K562 (cell line): ENCODE measurements around the gene CDK4. TPM values are rescaled to one million over a fixed set of nuclear protein-coding genes. Genes with fewer than 3 reads are reported as not detected.

Experiments
- ATAC-seq: fragments of 200-7000 bp; cut with Tn5 transposase; 3 replicates; pipeline ENCODE4 v1.9.1; 2020; ENCODE audit warnings: moderate library complexity
- BruUV-seq: library from RNA; stranded (reverse); fragments of 400-500 nt; replicated peaks from 2 replicates; lab custom pipeline; 2021; lab: Mats Ljungman, UMichigan
- CTCF ChIA-PET: fragments of 300-600 bp; formaldehyde crosslinking; extraction: SDS; loops from one replicate; lab custom pipeline; 2021; ENCODE audit warnings: low intra/inter-chr PET ratio; lab: Yijun Ruan, JAX
- POLR2A ChIA-PET: fragments of 300-600, 350-650 bp; sonication (Branson Sonifier 250); formaldehyde crosslinking; extraction: SDS; loops from one replicate; lab custom pipeline; 2021; ENCODE audit warnings: antibody characterized with exemption, inconsistent platforms; lab: Yijun Ruan, JAX
- DNase-seq, 4 experiments: peaks; one replicate each; pipeline versions ENCODE4 v3.0.0 to v3.0.0-alpha.2; 2011 to 2018; ENCODE audit warnings: low spot score in 3 of 4, mixed read lengths in 3 of 4; ENCODE audit errors: extremely low read depth in 1 of 4
- FAIRE-seq: peaks from 2 replicates; lab custom pipeline; 2011; peaks lifted over from hg19 to GRCh38; lab: Jason Lieb, UNC
- H2AFZ ChIP-seq: 2 replicates; pipeline ENCODE4 v1.6.0; 2011; ENCODE audit warnings: low read depth, low read length, control low read depth, inconsistent platforms
- H3K27ac ChIP-seq: fragments of 200-600 bp; 3 replicates; pipeline ENCODE4 v1.8.0; 2011; ENCODE audit warnings: low read depth, mild to moderate bottlenecking, control low read depth, inconsistent platforms, low read length, moderate library complexity, mixed read lengths; ENCODE audit errors: extremely low read depth
- H3K27me3 ChIP-seq, 2 experiments: fragments of 300-600 bp in 1 of 2; 2 replicates in 1 of 2; 3 replicates in 1 of 2; pipeline versions ENCODE4 v1.6.0 to v1.8.0; 2011; ENCODE audit warnings: inconsistent platforms in 2 of 2, low read length in 2 of 2, mild to moderate bottlenecking in 1 of 2, mixed read lengths in 1 of 2, moderate library complexity in 1 of 2; ENCODE audit not compliant: control insufficient read depth in 2 of 2, insufficient read depth in 2 of 2
- H3K36me3 ChIP-seq: fragments of 300-600 bp; 3 replicates; pipeline ENCODE4 v1.8.0; 2011; ENCODE audit warnings: mild to moderate bottlenecking, low read length, inconsistent platforms; ENCODE audit not compliant: control insufficient read depth, insufficient read depth
- H3K4me1 ChIP-seq, 2 experiments: fragments of 200-600 bp in 1 of 2; replicated peaks in 1 of 2; 2 replicates in 1 of 2; 3 replicates in 1 of 2; pipeline versions ENCODE4 v1.5.1 to v1.8.0; 2011; ENCODE audit warnings: inconsistent platforms in 2 of 2, low read length in 2 of 2, mild to moderate bottlenecking in 1 of 2, mixed read lengths in 1 of 2, moderate library complexity in 1 of 2; ENCODE audit not compliant: control insufficient read depth in 2 of 2, insufficient read depth in 2 of 2
- H3K4me2 ChIP-seq: 2 replicates; pipeline ENCODE4 v1.6.1; 2011; ENCODE audit warnings: low read length, control low read depth, inconsistent platforms, mixed read lengths; ENCODE audit not compliant: insufficient read depth
- H3K4me3 ChIP-seq: fragments of 200-600 bp; sonication (generic), shearing (Covaris generic); 2 replicates; pipeline ENCODE4 v1.5.1; 2016; ENCODE audit warnings: control low read depth, inconsistent platforms
- H3K79me2 ChIP-seq: fragments of 200-600 bp; 3 replicates; pipeline ENCODE4 v1.8.0; 2011; ENCODE audit warnings: low read length, inconsistent platforms; ENCODE audit not compliant: control insufficient read depth, insufficient read depth
- H3K9ac ChIP-seq, 2 experiments: 2 replicates each; pipeline versions ENCODE4 v1.6.0 to v1.6.1; 2011; ENCODE audit warnings: low read depth in 2 of 2, low read length in 2 of 2, control low read depth in 1 of 2, inconsistent platforms in 1 of 2, mild to moderate bottlenecking in 1 of 2, mixed read lengths in 1 of 2; ENCODE audit not compliant: insufficient read depth in 1 of 2
- H3K9me1 ChIP-seq: one replicate; pipeline ENCODE4 v1.6.0; 2011; ENCODE audit warnings: inconsistent platforms, mild to moderate bottlenecking, low read length, moderate library complexity; ENCODE audit not compliant: control insufficient read depth, insufficient read depth
- H3K9me3 ChIP-seq: replicated peaks from 2 replicates; pipeline ENCODE4 v1.5.1; 2011; ENCODE audit warnings: low read depth, low read length, inconsistent platforms; ENCODE audit not compliant: control insufficient read depth, insufficient read depth
- H4K20me1 ChIP-seq: replicated peaks from 2 replicates; pipeline ENCODE4 v1.6.1; 2011; ENCODE audit warnings: low read length, inconsistent platforms, mixed read lengths; ENCODE audit not compliant: control insufficient read depth, insufficient read depth
- CEBPB ChIP-seq: fragments of 450-650 bp; IDR thresholded peaks from 2 replicates; pipeline ENCODE4 v1.6.1; 2016; ENCODE audit warnings: missing genetic modification characterization, missing compliant biosample characterization
- ESRRB ChIP-seq: fragments of 250-450 bp; sonication (Bioruptor Pico); IDR thresholded peaks from 2 replicates; pipeline ENCODE4 v1.5.0; 2020; ENCODE audit warnings: mild to moderate bottlenecking, moderate library complexity, borderline replicate concordance
- MIER1 ChIP-seq: fragments of 450-650 bp; IDR thresholded peaks from 2 replicates; pipeline ENCODE4 v1.6.1; 2016; ENCODE audit warnings: antibody characterized with exemption, mild to moderate bottlenecking, low read depth
- OTX1 ChIP-seq: fragments of 450-650 bp; formaldehyde crosslinking; IDR thresholded peaks from 2 replicates; pipeline ENCODE4 v1.4.0; 2022; ENCODE audit warnings: mild to moderate bottlenecking
- SMAD3 ChIP-seq: fragments of 450-650 bp; formaldehyde crosslinking; conservative IDR thresholded peaks from 2 replicates; pipeline ENCODE4 v1.4.0; 2020; ENCODE audit warnings: mild to moderate bottlenecking
- WGBS: fragments of 100-300 bp; shearing (Covaris generic); methylation state at CpG from one replicate; pipeline ENCODE4 v1.1.6; 2016; ENCODE audit warnings: low coverage, mixed read lengths; ENCODE audit not compliant: insufficient coverage; ENCODE audit errors: missing lambda C conversion rate; 5-methylcytosine and 5-hydroxymethylcytosine counted together
- in situ Hi-C: fragments of 300-500 bp; cut with MboI; formaldehyde crosslinking; loops from 4 replicates; pipeline ENCODE4 v1.15.0; 2018; ENCODE audit warnings: inconsistent platforms, mixed read lengths
- intact Hi-C: fragments of 100-400 bp; cut with micrococcal nuclease; formaldehyde crosslinking; loops from 2 replicates; pipeline ENCODE4 v1.14.2; 2022
- polyA plus RNA-seq, 8 experiments: library from polyadenylated mRNA; depleted of rRNA in 4 of 8; stranded (reverse) in 5 of 8; unstranded in 3 of 8; fragments of >200 nt; fragmentation: Nextera tagmentation in 2 of 8; fragmentation: Illumina TruSeq in 1 of 8; extraction: Ambion mirVana in 2 of 8; extraction: Trizol in 1 of 8; gene quantifications; 2 replicates each; pipeline versions ENCODE4 v1.2.1 to v1.2.3, GENCODE V29; 2011 to 2014; ENCODE audit warnings: inconsistent platforms in 1 of 8, missing spikeins in 1 of 8
- total RNA-seq, 7 experiments: library from RNA; depleted of rRNA in 6 of 7; stranded (reverse); fragments of >200 nt in 6 of 7; fragmentation: Illumina TruSeq in 2 of 7; extraction: Trizol in 2 of 7; gene quantifications; 2 replicates each; pipeline versions ENCODE4 v1.2.1 to v1.2.3, GENCODE V29; 2011 to 2021; ENCODE audit warnings: low replicate concordance in 1 of 7
- TF ChIP-seq, protein P1 (sequence below): sonication (generic); formaldehyde crosslinking; IDR thresholded peaks from 2 replicates; pipeline ENCODE4 v1.8.1; 2023; ENCODE audit warnings: missing genetic modification reagents, mild to moderate bottlenecking, borderline replicate concordance
- TF ChIP-seq, protein P2 (sequence below): fragments of 450-650 bp; IDR thresholded peaks from 2 replicates; pipeline ENCODE4 v1.6.1; 2016; ENCODE audit warnings: low read depth

Gene CDK4
- total and polyA plus RNA-seq, 9 of the 15 experiments (the other 6 are each of a cell fraction or from before 2014, with no cell fraction given), result 37.8 to 436 (median 238) TPM

GRCh38 chr12:57739914-57740538, 12.1 kb downstream of the CDK4 start:
- Histone ChIP-seq H3K9me3 (no peaks in the 10 kb centered on the region), H2AFZ (no peak overlapping the region), H3K9me1 (no peaks in the 10 kb centered on the region), H3K27me3 (peaks cover 0 to 26% of the 10 kb centered on the region in 2 experiments; a peak in 2 of 5 replicates), H3K79me2 (no peaks in the 10 kb centered on the region; the same call in 2 of the 3 replicates), H3K36me3 (no peaks in the 10 kb centered on the region), H4K20me1 (no peaks in the 10 kb centered on the region), H3K4me1 (peaks cover 9 to 36% of the 10 kb centered on the region in 2 experiments; a peak in 4 of 5 replicates), H3K9ac (no peak overlapping the region), H3K4me3 (no peak overlapping the region), H3K27ac (no peak overlapping the region), H3K4me2 (no peak overlapping the region)
- FAIRE-seq, result no peak
- in situ Hi-C loops, result loop anchor here (10.0 kb wide), 1 partner anchor 425 kb away; no protein-coding TSS in a partner anchor
- DNase-seq, result no peak
- ChIA-PET POLR2A (interaction anchor here (0.7 to 1.2 kb wide), 5 partner anchors 10 to 202 kb away, joined by 3 to 6 read pairs (median 3); partner anchors contain the start of gene CDK4), CTCF (no interaction called here)
- no TSS peak for BruUV-seq
- WGBS, result 18% methylated on average over 10 of the region's 10 CpGs
- intact Hi-C loops, result loop anchor here (5.0 kb wide), 1 partner anchor 218 kb away; the partner anchor contains the start of genes DDIT3 and MBD6
- TF ChIP-seq, protein P1, sequence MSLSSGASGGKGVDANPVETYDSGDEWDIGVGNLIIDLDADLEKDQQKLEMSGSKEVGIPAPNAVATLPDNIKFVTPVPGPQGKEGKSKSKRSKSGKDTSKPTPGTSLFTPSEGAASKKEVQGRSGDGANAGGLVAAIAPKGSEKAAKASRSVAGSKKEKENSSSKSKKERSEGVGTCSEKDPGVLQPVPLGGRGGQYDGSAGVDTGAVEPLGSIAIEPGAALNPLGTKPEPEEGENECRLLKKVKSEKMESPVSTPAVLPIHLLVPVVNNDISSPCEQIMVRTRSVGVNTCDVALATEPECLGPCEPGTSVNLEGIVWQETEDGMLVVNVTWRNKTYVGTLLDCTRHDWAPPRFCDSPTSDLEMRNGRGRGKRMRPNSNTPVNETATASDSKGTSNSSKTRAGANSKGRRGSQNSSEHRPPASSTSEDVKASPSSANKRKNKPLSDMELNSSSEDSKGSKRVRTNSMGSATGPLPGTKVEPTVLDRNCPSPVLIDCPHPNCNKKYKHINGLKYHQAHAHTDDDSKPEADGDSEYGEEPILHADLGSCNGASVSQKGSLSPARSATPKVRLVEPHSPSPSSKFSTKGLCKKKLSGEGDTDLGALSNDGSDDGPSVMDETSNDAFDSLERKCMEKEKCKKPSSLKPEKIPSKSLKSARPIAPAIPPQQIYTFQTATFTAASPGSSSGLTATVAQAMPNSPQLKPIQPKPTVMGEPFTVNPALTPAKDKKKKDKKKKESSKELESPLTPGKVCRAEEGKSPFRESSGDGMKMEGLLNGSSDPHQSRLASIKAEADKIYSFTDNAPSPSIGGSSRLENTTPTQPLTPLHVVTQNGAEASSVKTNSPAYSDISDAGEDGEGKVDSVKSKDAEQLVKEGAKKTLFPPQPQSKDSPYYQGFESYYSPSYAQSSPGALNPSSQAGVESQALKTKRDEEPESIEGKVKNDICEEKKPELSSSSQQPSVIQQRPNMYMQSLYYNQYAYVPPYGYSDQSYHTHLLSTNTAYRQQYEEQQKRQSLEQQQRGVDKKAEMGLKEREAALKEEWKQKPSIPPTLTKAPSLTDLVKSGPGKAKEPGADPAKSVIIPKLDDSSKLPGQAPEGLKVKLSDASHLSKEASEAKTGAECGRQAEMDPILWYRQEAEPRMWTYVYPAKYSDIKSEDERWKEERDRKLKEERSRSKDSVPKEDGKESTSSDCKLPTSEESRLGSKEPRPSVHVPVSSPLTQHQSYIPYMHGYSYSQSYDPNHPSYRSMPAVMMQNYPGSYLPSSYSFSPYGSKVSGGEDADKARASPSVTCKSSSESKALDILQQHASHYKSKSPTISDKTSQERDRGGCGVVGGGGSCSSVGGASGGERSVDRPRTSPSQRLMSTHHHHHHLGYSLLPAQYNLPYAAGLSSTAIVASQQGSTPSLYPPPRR (CRISPR knock-in tag), result no peak
- TF ChIP-seq CEBPB (tag) (no peak), ESRRB (CRISPR knock-in tag) (no peak), SMAD3 (CRISPR knock-in tag) (no peak), OTX1 (no peak), MIER1 (no peak)
- TF ChIP-seq, protein P2, sequence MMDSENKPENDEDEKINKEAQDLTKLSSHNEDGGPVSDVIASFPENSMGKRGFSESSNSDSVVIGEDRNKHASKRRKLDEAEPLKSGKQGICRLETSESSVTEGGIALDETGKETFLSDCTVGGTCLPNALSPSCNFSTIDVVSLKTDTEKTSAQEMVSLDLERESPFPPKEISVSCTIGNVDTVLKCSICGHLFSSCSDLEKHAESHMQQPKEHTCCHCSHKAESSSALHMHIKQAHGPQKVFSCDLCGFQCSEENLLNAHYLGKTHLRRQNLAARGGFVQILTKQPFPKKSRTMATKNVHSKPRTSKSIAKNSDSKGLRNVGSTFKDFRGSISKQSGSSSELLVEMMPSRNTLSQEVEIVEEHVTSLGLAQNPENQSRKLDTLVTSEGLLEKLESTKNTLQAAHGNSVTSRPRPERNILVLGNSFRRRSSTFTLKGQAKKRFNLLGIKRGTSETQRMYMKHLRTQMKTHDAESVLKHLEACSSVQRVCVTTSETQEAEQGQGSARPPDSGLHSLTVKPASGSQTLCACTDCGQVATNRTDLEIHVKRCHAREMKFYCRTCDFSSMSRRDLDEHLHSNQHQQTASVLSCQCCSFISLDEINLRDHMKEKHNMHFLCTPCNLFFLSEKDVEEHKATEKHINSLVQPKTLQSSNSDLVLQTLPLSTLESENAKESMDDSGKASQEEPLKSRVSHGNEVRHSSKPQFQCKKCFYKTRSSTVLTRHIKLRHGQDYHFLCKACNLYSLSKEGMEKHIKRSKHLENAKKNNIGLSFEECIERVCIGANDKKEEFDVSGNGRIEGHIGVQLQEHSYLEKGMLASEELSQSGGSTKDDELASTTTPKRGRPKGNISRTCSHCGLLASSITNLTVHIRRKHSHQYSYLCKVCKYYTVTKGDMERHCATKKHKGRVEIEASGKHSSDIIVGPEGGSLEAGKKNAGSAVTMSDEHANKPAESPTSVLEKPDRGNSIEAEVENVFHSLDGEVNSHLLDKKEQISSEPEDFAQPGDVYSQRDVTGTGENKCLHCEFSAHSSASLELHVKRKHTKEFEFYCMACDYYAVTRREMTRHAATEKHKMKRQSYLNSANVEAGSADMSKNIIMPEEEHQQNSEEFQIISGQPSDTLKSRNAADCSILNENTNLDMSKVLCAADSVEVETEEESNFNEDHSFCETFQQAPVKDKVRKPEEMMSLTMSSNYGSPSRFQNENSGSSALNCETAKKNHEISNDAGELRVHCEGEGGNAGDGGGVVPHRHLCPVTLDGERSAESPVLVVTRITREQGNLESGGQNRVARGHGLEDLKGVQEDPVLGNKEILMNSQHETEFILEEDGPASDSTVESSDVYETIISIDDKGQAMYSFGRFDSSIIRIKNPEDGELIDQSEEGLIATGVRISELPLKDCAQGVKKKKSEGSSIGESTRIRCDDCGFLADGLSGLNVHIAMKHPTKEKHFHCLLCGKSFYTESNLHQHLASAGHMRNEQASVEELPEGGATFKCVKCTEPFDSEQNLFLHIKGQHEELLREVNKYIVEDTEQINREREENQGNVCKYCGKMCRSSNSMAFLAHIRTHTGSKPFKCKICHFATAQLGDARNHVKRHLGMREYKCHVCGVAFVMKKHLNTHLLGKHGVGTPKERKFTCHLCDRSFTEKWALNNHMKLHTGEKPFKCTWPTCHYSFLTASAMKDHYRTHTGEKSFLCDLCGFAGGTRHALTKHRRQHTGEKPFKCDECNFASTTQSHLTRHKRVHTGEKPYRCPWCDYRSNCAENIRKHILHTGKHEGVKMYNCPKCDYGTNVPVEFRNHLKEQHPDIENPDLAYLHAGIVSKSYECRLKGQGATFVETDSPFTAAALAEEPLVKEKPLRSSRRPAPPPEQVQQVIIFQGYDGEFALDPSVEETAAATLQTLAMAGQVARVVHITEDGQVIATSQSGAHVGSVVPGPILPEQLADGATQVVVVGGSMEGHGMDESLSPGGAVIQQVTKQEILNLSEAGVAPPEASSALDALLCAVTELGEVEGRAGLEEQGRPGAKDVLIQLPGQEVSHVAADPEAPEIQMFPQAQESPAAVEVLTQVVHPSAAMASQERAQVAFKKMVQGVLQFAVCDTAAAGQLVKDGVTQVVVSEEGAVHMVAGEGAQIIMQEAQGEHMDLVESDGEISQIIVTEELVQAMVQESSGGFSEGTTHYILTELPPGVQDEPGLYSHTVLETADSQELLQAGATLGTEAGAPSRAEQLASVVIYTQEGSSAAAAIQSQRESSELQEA, result no peak
- ATAC-seq, result no peak
